ENCODE measurements around the gene ACTN4.

Gene ACTN4

DNA sequence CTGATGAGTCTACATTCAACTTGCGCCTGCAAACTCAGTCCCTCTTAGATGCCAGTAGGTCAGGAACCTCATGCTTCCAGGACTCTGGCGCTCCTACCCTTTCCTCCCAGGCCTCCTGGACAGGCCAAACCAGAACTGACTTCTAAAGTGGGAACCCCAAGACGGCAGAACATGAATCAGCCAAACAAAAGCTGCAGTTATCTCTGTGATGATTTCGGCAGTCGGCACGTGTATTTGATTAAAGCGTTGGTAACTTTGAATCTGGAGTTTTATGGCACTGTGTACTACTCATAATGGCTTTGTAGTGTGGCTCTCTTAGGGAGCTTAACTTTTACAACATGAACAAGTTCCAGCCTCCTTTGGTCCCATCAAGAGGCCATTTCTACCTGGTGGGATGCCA is 13.7 kb downstream of the ACTN4 start:
- no peak for DNase-seq (ENCODE audit: low read depth)

DNA sequence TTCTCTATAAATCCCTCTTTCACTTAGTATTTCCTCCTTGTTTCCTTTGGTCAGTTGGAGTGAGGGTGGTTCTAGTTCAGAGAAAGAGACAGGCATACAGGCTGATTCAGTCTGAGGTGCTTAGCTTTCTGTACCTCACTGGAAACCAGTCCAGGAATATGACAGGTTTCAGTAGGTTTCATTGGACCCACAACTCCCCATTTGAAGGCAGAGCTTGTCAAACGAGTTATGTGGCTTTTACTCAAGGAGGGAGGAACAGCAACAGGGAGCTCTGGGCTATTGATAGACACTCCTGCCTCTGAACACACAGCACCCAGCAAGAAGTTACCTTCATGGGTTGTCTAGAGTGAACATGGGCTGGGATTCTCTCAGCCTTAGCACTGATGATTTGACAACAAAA is 14.5 kb downstream of the ACTN4 start:
- DNase-seq (ENCODE audit: low read depth): no peak

DNA sequence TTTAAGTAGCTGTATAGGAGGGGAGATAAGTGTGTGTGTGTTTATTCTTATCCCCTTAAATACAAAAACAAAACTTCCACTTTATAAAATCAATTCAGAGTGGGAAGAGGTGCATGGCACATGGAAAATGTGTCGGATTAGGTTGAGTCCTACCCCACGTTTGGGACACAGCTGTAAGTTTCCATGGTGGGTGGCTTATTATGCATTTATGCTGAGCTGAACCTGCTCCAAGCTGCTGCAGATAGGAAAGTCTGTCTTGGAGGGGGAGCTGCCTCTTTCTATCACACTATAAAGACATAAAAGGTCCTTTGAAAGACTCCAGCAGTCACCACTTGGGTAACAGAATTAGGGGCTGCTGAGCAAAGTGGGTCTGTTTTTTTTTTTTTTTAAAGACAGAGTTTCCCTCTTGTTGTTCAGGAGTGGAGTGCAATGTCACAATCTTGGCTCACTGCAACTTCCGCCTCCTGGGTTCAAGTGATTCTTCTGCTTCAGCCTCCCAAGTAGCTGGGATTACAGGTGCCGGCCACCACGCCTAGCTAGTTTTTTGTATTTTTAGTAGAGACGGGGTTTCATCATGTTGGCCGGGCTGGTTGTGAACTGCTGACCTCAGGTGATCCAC is 15.2 kb downstream of the ACTN4 start:
- DNase-seq (ENCODE audit: low read depth): no peak

DNA sequence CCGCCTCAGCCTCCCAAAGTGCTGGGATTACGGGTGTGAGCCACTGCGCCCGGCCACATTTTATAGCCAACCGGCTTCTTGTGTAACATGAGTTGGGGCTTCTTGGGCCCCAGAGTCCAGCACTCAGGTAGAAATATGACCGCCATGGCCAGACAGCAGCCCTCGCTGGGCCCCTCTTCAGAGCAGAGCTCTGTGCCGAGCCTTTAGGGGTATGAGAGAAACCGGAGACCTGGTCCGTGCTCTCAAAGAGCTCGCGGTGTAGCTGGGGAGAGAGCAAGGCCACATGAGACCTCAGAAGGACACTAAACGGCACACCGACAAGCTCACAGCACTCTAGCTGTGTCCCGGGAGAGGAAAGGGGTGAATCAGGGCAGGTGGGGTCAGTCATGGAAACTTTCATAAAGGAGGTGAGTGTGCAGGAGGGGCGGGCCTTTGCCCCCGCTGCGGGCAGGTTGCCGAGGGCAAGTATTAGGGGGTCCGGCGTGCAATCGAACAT is 15.8 kb downstream of the ACTN4 start:
- DNase-seq (ENCODE audit: low read depth): no peak

DNA sequence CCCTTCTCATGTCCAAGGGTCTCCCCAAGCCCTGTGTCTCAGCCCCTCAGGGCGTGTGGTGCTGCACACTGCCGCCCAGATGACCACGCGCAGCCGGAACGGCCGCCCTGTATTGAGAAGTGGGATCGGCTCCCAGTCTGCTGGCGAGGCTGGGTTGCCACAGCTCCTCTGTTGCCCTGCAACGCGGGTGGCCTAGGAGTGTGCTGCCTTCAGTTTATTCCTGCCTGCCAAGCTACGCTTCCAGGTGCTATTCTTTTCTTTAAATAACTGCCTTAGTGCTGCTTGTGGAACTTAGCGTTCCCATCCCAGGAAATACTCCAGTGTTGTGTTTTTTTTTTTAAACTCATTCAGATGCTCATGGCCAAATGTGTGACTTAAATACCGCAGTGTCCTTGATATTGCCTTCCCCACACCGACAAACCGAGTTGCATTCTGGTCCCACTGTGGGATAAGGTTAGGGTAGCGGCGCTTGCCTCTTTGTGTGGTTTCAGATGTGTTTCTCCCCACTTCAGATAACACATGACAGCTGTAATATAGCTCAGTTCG is 16.6 kb downstream of the ACTN4 start:
- no peak for DNase-seq (ENCODE audit: low read depth)

DNA sequence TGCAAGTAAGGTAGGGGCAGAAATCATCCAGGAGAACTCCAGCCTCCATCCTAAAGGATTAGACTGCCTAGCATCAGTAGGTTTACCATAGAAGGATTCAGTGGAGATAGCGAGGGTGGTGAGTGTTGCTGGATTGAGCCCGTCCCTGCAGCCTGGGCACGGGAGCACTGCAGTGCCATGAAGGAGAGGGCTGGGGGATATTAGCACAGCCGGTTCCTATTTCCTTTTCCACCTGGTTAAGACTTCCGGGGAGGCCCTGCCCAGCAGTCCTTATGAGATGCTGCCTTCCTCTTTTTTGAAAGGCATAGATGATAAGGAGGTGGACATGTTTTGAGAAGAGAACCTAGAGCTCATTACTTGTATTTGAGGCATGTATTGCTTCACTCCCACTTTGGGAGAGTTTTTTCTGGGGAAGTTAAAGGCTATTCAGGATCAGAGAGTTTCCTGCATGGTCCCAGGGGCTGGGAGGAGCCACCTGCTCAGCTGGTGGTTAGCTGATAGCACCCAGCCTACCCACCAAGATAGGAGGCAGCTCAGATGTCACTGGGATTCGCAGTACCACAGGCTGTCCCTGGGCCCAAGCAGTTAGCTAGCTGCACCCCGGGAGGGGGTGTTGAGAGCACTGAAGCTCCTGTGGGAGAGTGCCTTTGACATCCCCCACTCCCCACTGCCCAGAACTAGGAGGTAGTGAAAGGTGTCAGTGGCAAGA is 17.2 kb downstream of the ACTN4 start:
- DNase-seq (ENCODE audit: low read depth): no peak

DNA sequence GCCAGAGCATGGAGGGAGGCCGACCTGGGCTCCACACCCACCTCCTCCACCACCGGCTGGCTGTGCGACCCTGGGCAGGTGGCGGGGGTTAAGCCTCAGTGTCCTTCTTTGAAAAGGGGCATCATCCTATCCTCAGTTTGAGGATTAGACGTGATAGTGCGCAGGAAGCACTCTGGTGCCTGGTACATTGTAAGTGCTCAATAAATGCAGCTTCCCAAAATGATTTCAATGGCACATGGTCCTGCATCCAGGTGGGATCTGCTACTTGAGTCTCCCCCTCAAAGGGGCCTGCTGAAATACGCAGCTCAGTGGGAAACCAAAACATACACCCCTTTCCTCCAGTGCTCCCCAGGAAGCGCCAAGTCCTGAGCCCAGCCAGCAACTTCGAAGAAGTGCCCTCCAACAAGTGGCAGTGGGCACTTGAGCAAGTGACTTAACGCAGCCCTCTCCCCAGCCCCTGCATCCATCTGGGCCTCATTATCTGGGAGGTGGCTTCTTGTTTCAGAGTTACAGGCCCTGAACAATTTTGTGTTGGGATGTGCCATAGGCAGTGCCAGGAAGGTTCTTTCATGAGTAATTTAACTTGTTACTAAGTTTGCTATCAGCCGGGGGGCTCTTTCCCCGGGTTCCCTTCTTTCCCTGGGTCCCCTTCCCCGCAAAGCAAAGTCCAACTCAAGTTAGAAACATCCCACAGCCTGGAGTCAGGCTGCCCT is 17.9 kb downstream of the ACTN4 start:
- DNase-seq (ENCODE audit: low read depth): no peak

DNA sequence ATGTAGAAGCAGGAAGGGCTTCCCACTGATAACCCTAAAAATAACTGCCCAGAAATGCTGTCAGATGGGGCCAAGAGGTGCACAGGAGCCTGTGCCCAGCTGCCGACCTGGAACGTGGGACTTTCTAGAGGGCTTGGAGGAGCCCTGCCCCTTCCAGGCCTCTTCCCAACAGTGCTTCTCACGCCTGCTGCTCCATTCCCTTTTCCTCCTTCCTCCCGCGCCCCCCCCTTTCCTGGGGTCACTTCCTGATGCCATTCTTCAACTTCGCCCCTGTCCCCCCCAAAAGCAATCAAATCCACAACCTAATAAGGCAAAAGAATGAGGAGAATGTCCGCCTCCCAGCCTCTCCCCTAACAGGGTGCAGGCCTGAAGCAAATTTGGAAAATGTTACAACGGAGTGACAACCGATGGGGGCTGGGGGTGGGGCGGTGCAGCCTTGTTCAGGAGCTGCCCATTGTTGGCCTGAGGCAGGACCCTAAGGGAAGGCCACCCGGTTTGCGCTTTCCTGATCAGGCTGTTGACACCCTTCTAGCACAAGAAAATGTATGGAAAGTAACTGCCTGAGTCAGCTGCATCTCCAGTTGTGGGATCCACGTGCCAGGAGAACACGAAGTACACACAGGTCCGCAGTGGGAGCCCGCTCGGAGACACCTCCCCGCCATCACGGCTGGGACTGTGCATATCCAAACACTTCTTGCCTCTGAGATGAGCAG is 18.7 kb downstream of the ACTN4 start:
- DNase-seq (ENCODE audit: low read depth): no peak

DNA sequence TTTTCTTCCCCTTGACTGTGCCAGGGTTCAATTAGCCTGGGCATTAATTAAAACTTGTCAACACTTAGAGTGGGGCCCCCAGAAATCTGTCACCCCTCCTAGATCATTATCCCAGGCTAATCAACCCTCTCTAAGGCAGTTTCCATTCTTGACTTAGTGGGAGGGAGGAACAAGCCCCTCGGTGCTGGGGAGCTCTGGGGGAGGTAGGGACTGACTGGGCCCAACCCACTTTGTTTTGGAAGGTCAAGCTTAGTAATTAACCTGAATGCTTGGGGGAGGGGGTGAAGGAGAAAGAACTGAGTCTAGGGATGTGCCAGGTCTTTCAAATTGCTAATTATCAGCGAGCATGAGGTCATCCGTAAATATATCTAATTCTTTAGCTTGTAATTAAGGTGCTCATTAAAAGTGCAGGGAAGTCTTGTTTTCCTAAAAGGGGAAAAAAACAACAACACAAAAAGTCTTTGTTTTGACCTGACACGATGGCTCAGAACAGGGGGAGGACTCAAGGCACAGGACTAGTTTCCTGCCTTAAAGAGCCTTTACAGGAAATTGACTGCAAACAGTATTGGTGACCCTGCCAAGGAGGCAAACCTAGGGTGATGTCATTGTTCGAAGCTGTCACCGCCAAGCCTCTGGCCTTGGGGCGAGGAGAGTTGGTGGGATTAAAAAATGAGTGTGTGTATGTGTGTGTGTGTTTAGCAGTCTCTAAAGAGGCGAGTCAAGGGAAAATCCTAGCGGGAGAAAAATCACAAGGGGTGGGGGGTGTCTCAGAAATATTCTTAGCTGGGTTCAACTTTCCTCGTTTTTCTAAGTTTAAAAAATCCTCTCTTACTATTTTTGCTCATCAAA is 19.4 kb downstream of the ACTN4 start:
- no peak for DNase-seq (ENCODE audit: low read depth)

DNA sequence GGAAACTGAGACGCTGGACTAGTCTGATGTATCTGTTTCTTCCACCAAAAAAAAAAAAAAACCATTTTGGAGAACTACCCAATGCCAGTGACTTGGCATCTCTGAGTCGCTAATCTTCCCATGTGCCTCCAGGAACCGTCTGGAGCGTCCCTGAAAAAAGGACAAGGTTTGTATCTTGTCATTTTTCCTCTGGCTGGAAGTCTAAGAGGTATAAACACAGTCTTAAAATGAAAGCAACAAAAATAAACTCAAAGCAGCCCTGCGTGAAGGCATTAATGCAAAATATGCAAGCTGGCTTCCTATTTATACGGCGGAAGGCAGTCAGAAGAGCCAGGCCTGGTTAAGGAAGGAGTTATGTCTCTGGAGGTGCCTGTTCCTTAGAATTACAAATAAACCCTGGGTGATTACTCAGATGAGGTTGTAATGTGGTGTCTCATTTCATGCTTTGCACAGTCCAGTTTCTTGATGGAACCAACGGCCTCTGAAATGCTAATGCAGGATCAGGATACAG is 20.3 kb downstream of the ACTN4 start:
- DNase-seq (ENCODE audit: low read depth): no peak

DNA sequence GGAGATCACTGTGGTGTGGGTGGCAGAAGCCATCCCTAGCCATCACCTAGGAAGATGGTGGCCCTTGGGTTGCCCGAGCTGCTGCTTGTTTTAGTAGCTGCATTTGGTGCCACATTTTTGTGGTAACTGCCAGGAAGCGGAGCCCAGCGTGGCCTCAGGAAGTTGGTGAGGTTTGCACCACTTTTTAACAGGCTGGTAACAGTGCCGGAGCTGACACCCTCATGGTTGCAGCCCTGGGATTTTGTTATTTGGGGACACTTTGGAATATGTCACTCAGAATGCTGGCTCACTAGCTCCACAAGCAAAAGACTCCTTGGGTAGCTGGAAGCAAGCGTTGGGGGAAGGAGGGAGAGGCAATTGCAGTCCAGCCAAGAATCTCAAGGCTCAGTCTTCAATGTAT is 22.1 kb downstream of the ACTN4 start:
- no peak for DNase-seq (ENCODE audit: low read depth)

DNA sequence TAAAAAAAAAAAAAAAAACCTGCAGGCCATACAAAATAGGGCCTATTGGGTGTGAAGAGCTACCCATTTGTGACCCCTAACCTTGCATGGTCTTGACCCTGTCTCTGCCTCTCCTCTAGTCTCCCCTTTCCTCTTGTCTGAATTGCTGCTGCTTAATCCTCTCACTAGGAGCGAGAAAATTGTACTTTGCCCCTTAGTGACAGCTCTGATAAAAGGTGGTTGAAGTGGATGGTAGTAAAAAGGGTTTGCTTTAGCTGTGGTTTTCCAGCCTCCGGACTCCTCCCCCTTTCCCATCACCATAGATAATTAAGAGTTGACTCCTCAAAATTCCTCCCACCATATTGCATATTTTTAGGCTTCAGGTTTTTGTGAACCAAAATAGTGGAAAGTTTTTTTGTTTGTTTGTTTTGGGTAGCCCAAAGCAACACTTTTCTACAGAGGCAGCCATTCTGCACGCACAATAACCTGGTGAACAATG is 23.5 kb downstream of the ACTN4 start:
- DNase-seq (ENCODE audit: low read depth): no peak

DNA sequence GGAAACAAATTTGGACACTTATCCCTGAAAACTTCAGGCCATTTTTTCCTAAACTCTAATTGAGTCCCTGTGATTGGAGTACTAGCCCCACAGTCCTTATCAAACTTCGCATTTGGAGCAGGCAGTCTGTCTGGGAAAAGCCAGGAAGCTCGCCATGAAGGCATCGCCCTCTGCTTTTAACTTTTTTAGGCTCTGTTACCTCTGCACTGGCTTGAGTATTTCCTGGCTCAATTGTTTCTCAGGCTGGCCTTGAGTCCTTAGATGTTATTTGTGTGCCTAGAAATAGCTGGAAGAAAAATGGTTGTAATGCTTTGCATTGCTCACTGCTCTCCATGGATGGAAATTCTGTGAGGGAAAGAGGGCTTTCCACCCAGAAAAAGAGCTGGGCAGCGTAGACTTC is 24.2 kb downstream of the ACTN4 start:
- DNase-seq (ENCODE audit: low read depth): no peak

DNA sequence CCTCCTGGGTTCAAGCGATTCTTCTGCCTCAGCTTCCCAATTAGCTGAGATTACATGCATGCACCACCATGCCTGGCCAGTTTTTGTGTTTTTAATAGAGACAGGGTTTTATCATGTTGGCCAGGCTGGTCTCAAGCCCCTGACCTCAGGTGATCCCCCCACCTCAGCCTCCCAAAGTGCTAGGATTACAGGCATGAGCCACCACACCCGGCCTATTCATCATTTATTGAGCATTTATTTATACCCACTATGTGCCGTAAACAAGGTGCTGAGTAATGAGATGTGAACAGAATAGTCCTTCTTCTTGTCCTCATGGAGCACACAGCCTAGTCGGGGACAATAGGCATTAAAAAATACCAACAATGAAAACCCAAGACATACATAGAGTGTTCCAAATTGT is 25.6 kb downstream of the ACTN4 start:
- no peak for DNase-seq (ENCODE audit: low read depth)

DNA sequence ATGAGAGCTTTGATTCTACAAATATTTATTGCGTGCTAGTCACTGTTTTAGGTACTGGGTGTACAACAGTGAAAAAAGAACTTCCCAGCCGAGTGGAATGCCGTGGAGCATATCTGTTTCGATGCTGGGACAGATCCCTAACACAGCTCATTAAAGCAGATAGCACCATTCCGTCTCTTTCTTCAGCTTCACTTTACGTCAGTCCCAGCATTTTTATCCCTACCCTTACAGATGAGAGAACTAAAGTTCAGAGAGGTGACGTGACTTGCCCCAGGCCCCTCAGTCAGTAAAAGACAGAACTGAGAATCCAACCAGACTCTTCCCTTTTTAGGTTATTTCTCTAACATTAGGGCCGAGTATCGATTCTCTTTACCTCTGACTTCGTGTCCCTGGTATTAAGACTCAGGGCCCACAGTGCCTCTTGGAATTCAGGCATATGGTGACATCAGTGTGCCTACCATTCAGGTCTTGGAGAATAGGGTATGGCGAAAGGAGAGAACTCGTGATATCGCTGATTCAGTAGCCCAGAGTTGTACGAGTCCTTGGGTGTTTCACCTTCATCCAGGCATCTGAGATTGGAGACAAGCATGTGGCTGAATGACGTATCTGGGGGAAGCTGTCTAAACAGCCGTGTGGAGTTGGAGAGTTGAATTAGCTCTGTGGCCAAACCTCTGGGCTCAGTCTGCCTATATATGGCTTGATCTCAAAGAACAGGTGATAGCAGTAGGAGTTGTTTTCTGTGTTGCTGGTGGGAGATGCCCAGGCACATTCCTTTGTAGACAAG is 27.1 kb downstream of the ACTN4 start:
- DNase-seq (ENCODE audit: low read depth): no peak

DNA sequence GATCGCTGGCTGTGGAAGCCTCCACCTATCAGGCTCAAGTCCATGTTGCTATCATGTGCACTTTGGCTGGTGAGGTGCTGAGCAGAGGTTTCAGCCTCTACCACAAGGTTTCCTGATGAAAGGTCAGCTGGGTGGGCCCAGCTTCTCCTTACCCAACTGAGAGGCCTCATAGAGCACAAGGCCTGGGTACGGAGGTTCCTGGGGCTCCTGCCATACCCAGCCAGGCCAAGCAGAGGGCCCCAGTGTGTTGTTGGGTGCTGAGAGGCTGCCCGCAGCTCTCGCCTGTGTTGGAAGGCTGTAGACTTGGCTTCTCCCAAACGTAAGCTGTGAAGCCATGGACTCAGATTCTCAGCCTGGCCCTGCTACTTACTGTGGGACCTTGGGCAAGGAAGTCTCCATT is 28.2 kb downstream of the ACTN4 start:
- DNase-seq (ENCODE audit: low read depth): no peak

DNA sequence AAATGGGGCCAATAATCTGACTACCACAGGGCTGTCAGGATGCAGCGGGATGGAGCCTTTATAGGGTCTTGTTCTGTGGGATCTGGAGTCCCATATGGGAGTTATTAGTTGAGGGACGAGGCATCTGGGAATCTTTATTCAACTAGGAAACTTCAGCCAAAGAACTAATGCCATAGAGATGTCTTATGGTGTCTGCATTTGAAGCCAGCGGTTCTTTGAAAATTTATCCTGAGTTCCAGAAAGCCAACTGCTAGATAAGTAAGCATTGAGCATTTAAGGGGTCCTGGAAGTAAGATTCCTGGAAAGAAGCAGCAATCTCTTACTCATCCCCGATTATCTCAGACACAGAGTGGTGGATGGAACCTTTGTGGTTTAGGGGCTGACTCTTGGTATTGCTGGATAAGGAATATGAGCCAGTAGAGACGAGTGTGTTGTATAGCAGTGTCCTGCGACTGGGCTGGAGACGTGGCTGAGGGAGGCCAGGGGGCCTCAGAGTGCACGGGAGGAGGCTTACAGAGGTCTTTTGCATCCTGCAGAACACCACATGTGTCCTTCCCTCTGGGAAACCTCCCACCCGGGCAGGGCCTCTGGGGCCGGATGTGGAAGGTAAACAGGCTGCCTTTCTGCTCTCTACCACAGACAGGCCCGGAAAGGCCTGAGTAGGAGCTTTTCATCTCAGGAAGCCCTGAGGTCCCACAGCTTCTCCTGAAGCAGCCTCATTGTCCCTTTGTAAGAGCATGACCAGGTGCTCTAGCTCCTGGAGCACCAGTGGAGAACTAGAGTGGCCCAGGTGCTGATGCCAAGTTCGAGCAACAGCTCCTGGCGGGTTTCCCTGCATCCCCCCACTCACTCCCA is 28.8 kb downstream of the ACTN4 start:
- no peak for DNase-seq (ENCODE audit: low read depth)

DNA sequence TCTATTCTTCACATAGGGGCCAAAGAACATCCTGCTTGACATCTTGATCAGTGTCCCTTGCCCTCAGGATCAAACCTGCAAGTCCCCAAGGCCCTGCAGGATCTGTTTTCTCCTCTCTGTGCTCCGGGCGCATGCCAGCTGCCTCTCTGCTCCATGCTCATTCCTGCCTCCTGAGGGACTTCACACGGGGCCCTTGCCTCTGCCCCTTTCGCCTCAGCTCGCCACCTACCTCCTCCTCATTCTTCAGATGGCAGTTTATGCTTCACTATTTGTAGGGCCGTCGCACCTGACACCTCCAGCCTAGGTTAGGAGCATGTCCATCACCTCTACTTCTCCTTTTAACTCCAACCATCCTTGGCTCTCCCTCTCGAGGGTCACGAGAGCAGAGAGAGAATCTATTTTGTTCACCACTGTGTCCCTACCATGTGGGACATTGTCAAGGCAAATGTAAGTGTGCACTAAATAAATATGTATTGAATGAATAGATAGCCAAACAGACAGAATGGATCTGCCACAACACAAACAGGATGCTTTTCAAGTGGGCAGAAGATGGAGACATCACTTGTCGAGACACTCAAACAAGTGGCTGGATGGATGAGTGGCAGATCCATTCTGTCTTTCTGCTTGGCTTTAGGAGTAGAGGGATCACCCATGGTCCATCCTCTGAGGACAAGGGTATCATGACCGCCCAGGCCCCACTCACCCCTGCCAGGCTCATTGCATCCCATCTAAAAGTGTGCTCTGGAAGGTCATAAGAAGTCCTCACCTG is 29.6 kb downstream of the ACTN4 start:
- DNase-seq (ENCODE audit: low read depth): no peak
